ENCODE results near the gene APOM. TPM values are rescaled to one million over a fixed set of nuclear protein-coding genes. Genes with fewer than 3 reads are reported as not detected.

Gene APOM
- total RNA-seq, 4 donors from 2014 or later: 1.8 to 7.9 (median 2.4) TPM

DNA sequence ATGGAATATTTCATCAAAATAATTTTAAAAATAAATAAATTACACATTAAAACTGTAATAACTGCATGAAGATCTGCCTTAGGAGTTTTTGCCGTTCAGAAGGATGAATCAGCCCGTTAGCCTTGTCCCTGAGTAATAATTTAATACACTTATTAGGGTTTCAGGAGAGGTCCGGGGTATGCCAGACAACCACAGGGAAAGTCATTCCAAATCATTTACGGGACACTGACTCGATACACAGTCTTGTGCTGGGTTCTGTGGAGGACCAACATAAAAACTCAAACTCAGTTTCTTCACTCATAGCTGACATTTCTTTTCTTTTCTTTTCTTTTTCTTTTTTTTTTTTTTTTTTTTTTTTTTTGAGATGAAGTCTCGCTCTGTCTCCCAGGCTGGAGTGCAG lies 50.2 kb downstream of the APOM start:
- DNase-seq (no peak), ATAC-seq (no peak)
- H3K9me3 ChIP-seq: no peaks in the 10 kb centered on the region
- H3K36me3 ChIP-seq: no peaks in the 10 kb centered on the region
- in situ Hi-C loops (cut with MboI; ENCODE audit: low sequenced_read_pairs in 4 of 4): no loop called here
- H3K27ac ChIP-seq: no peak overlapping the region
- no peak overlapping the region for H3K4me3 ChIP-seq
- no peaks in the 10 kb centered on the region for H3K27me3 ChIP-seq
- intact Hi-C loops (cut with DNase I; ENCODE audit: low total_unique reads): no loop called here
- H3K4me1 ChIP-seq: peaks cover 16 to 17% of the 10 kb centered on the region in 2 donors
- TF ChIP-seq POLR2A (IDR thresholded peaks at IDR 0.05) (no peak), CTCF (IDR thresholded peaks at IDR 0.05 in 4 of 5, conservative IDR thresholded peaks at IDR 0.05 in 1 of 5) (no peak)

DNA sequence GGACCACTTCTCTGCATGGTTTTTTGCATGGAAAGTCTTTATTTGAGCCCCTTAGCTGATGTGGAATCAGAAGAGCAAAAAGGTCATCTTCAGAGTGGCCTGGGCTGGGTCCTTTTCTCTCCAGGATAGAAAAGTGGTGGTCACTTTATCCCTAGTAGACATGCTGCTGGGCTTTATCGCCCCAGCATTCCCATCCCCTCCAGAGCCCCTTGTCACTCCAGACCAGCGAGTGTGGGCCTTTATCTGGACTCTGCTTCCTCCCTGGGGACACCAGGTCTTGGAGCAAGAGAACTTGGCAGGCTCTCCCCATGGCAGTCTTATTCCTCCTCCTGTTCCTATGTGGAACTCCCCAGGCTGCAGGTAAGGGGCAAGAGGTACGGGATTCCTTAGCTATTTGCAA lies 50.9 kb downstream of the APOM start, which contains the start of gene LY6G6F:
Gene LY6G6F (plus strand): TSS at position 268 of the 400 bp plus-strand sequence. CDS start 41 bp downstream, at position 309.
- no peaks in the 10 kb centered on the region for H3K36me3 ChIP-seq
- H3K9me3 ChIP-seq: no peaks in the 10 kb centered on the region
- TF ChIP-seq POLR2A (IDR thresholded peaks at IDR 0.05) (no peak), CTCF (IDR thresholded peaks at IDR 0.05 in 4 of 5, conservative IDR thresholded peaks at IDR 0.05 in 1 of 5) (no peak)
- H3K4me3 ChIP-seq: no peak within 1 kb of the TSS
- no peak for ATAC-seq
- intact Hi-C loops (cut with DNase I; ENCODE audit: low total_unique reads): no loop called here
- no peaks in the 10 kb centered on the region for H3K27me3 ChIP-seq
- H3K4me1 ChIP-seq: peaks cover 10% of the 10 kb centered on the region in 2 donors
- in situ Hi-C loops (cut with MboI; ENCODE audit: low sequenced_read_pairs in 4 of 4): no loop called here
- no peak within 1 kb of the TSS for H3K27ac ChIP-seq
- DNase-seq: no peak

DNA sequence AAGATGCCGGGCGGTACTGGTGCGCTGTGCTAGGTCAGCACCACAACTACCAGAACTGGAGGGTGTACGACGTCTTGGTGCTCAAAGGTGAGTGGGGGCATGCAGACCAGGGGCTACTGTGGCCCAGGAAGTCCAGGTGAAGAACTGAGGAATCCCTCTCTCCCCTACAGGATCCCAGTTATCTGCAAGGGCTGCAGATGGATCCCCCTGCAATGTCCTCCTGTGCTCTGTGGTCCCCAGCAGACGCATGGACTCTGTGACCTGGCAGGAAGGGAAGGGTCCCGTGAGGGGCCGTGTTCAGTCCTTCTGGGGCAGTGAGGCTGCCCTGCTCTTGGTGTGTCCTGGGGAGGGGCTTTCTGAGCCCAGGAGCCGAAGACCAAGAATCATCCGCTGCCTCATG lies 52.0 kb downstream of the APOM start:
- intact Hi-C loops (cut with DNase I; ENCODE audit: low total_unique reads): no loop called here
- H3K36me3 ChIP-seq: no peaks in the 10 kb centered on the region
- H3K27ac ChIP-seq: no peak overlapping the region
- no peak overlapping the region for H3K4me3 ChIP-seq
- in situ Hi-C loops (cut with MboI; ENCODE audit: low sequenced_read_pairs in 4 of 4): no loop called here
- DNase-seq (no peak), ATAC-seq (no peak)
- TF ChIP-seq CTCF (IDR thresholded peaks at IDR 0.05 in 4 of 5, conservative IDR thresholded peaks at IDR 0.05 in 1 of 5) (no peak), POLR2A (IDR thresholded peaks at IDR 0.05) (no peak)
- no peaks in the 10 kb centered on the region for H3K9me3 ChIP-seq
- H3K27me3 ChIP-seq: no peaks in the 10 kb centered on the region
- H3K4me1 ChIP-seq: peaks cover 3% of the 10 kb centered on the region in 2 donors

Small RNAs within 50 kb of the gene (microRNA-seq; reads per million reads assigned to microRNA genes)
- 1.2 to 1.7 reads per million in 2 donors for gene MIR4646 (ENCODE audit: borderline replicate concordance in 2 of 2)
- 0 reads per million in 2 donors for gene MIR6832 (ENCODE audit: borderline replicate concordance in 2 of 2)

Other genes with a start within 250 kb of the APOM start
- 1 to 10 TPM in 1 of 4 donors, under 1 TPM in 3; 0.20 to 1.2 (median 0.50) TPM for gene MICB, start 157.7 kb upstream of the APOM start, total RNA-seq
- not detected for gene MCCD1, start 126.9 kb upstream of the APOM start, total RNA-seq
- 100 to 1,000 TPM; 107 to 198 (median 144) TPM for gene DDX39B, start 113.9 kb upstream of the APOM start, total RNA-seq
- gene ATP6V1G2, start 109.3 kb upstream of the APOM start, total RNA-seq: 1 to 10 TPM in 2 of 4 donors, under 1 TPM in 2; 0.46 to 1.8 (median 1.1) TPM
- 10 to 100 TPM; 17.6 to 21.7 (median 20.3) TPM for gene NFKBIL1, start 108.3 kb upstream of the APOM start, total RNA-seq
- gene LTA, start 83.6 kb upstream of the APOM start, total RNA-seq: not detected
- under 1 TPM in 2 of 4 donors, not detected in 2; 0.23 to 0.87 TPM for gene TNF, start 80.3 kb upstream of the APOM start, total RNA-seq
- not detected for gene LTB, start 73.5 kb upstream of the APOM start, total RNA-seq
- 10 to 100 TPM in 1 of 4 donors, 1 to 10 TPM in 2, not detected in 1; 1.6 to 22.3 (median 4.1) TPM for gene LST1, start 69.6 kb upstream of the APOM start, total RNA-seq
- not detected for gene NCR3, start 62.9 kb upstream of the APOM start, total RNA-seq
- 10 to 100 TPM in 1 of 4 donors, 1 to 10 TPM in 3; 4.3 to 11.0 (median 4.8) TPM for gene AIF1, start 40.7 kb upstream of the APOM start, total RNA-seq
- 10 to 100 TPM; 38.9 to 67.7 (median 52.0) TPM for gene PRRC2A, start 35.2 kb upstream of the APOM start, total RNA-seq
- gene BAG6, start 3.2 kb upstream of the APOM start, total RNA-seq: 100 to 1,000 TPM; 305 to 509 (median 459) TPM
- gene C6orf47, start 4.9 kb downstream of the APOM start, total RNA-seq: 10 to 100 TPM; 22.2 to 34.9 (median 26.8) TPM
- 10 to 100 TPM; 17.3 to 29.8 (median 24.5) TPM for gene GPANK1, start 9.1 kb downstream of the APOM start, total RNA-seq
- gene CSNK2B, start 10.2 kb downstream of the APOM start, total RNA-seq: 100 to 1,000 TPM; 185 to 251 (median 226) TPM
- 1 to 10 TPM in 1 of 4 donors, under 1 TPM in 2, not detected in 1; 0.19 to 2.7 (median 0.60) TPM for gene LY6G5B, start 14.1 kb downstream of the APOM start, total RNA-seq
- gene LY6G5C, start 25.2 kb downstream of the APOM start, total RNA-seq: 1 to 10 TPM in 2 of 4 donors, not detected in 2; 1.3 to 3.2 TPM
- 10 to 100 TPM; 39.2 to 82.9 (median 57.5) TPM for gene ABHD16A, start 47.4 kb downstream of the APOM start, total RNA-seq
- not detected for gene LY6G6F, start 51.0 kb downstream of the APOM start, total RNA-seq
- gene LY6G6D, start 59.5 kb downstream of the APOM start, total RNA-seq: not detected
- gene LY6G6C, start 65.9 kb downstream of the APOM start, total RNA-seq: not detected
- gene MPIG6B, start 67.5 kb downstream of the APOM start, total RNA-seq: not detected
- 10 to 100 TPM; 10.6 to 24.2 (median 15.4) TPM for gene DDAH2, start 73.4 kb downstream of the APOM start, total RNA-seq
- gene CLIC1, start 80.6 kb downstream of the APOM start, total RNA-seq: 10 to 100 TPM; 20.9 to 41.3 (median 26.3) TPM
- gene MSH5, start 84.1 kb downstream of the APOM start, total RNA-seq: 1 to 10 TPM in 3 of 4 donors, under 1 TPM in 1; 0.35 to 7.8 (median 1.6) TPM
- gene SAPCD1, start 106.8 kb downstream of the APOM start, total RNA-seq: not detected
- 1 to 10 TPM; 2.0 to 7.8 (median 4.7) TPM for gene VWA7, start 121.4 kb downstream of the APOM start, total RNA-seq
- gene VARS1, start 139.9 kb downstream of the APOM start, total RNA-seq: 100 to 1,000 TPM in 1 of 4 donors, 10 to 100 TPM in 3; 39.2 to 102 (median 67.4) TPM
- gene LSM2, start 151.1 kb downstream of the APOM start, total RNA-seq: 10 to 100 TPM; 25.1 to 43.7 (median 32.9) TPM
- gene HSPA1L, start 159.4 kb downstream of the APOM start, total RNA-seq: 1 to 10 TPM; 1.1 to 7.1 (median 3.5) TPM
- gene HSPA1A, start 159.6 kb downstream of the APOM start, total RNA-seq: 100 to 1,000 TPM in 2 of 4 donors, 10 to 100 TPM in 2; 85.8 to 205 (median 111) TPM
- gene HSPA1B, start 171.8 kb downstream of the APOM start, total RNA-seq: 100 to 1,000 TPM in 2 of 4 donors, 10 to 100 TPM in 2; 71.5 to 178 (median 112) TPM
- gene NEU1, start 206.9 kb downstream of the APOM start, total RNA-seq: 10 to 100 TPM; 20.8 to 42.7 (median 38.1) TPM
- 1 to 10 TPM in 1 of 4 donors, not detected in 3; 1.6 TPM for gene SLC44A4, start 223.1 kb downstream of the APOM start, total RNA-seq
- 10 to 100 TPM in 3 of 4 donors, 1 to 10 TPM in 1; 8.4 to 17.5 (median 13.0) TPM for gene EHMT2, start 241.8 kb downstream of the APOM start, total RNA-seq
- gene ZBTB12, start 246.2 kb downstream of the APOM start, total RNA-seq: under 1 TPM in 1 of 4 donors, not detected in 3; 0.26 TPM